Stimulated activated CD4-positive, alpha-beta T cell treated with anti-CD3 and anti-CD28 coated beads, TNF-alpha, amount 100 ng/mL, for 1 hour (primary cell): ENCODE measurements around the gene SEPTIN10.

ENCODE experiments used
- DNase-seq, 3 donors: peaks; one replicate each; pipeline ENCODE4 v3.0.0-alpha.2; 2020; ENCODE audit warnings: low read depth in 3 of 3, low spot score in 1 of 3

The SEPTIN10 gene

GRCh38 chr2:109500910-109501309 is 112.9 kb downstream of the SEPTIN10 start:
- DNase-seq: no peak

GRCh38 chr2:109499566-109499965 is 114.2 kb downstream of the SEPTIN10 start:
- DNase-seq: no peak

- DNase-seq: no peak
Measured at GRCh38 chr2:109498906-109499305, 114.9 kb downstream of the SEPTIN10 start.

- DNase-seq: no peak
Measured at GRCh38 chr2:109497911-109498870, 115.6 kb downstream of the SEPTIN10 start.

- DNase-seq: no peak
Measured at GRCh38 chr2:109497463-109497862, 116.3 kb downstream of the SEPTIN10 start.

GRCh38 chr2:109494351-109494750 is 119.4 kb downstream of the SEPTIN10 start:
- DNase-seq: no peak

GRCh38 chr2:109493176-109493935 is 120.4 kb downstream of the SEPTIN10 start:
- DNase-seq: no peak
